ENCODE data around the gene CKM. TPM values are rescaled to one million over a fixed set of nuclear protein-coding genes. Genes with fewer than 3 reads are reported as not detected.

Gene CKM
- total and polyA plus RNA-seq, 12 donors = 2,078 to 7,765 (median 4,407) TPM

GRCh38 chr19:45333609-45334303, 11.1 kb upstream of the CKM start:
- H3K36me3 ChIP-seq = no peaks in the 10 kb centered on the region
- 82 to 84% methylated on average over 10 of the region's 10 CpGs for WGBS, 2 donors
- ATAC-seq = no peak
- no peak overlapping the region for H3K27ac ChIP-seq
- DNase-seq = no peak
- H3K4me3 ChIP-seq = no peak overlapping the region
- H3K9me3 ChIP-seq = no peaks in the 10 kb centered on the region
- H3K4me1 ChIP-seq = peaks cover 0 to 4% (median 0%) of the 10 kb centered on the region in 9 donors
- peaks cover 0 to 6% (median 1%) of the 10 kb centered on the region in 7 donors for H3K27me3 ChIP-seq
- TF ChIP-seq CTCF (IDR thresholded peaks at IDR 0.05) = no peak
- intact Hi-C loops (cut with DNase I) = loop anchor here in 3 of 10 donors (10.0 kb wide), 3 partner anchors 79 to 429 kb away; partner anchors contain the start of genes MARK4 (in 2 of the 3) and APOE (in 1 of the 3)

GRCh38 chr19:45331411-45331810, 8.7 kb upstream of the CKM start:
- Histone ChIP-seq H3K27me3 (no peaks in the 10 kb centered on the region), H3K4me3 (no peak overlapping the region), H3K9me3 (no peaks in the 10 kb centered on the region), H3K4me1 (peaks cover 0 to 1% (median 0%) of the 10 kb centered on the region in 9 donors), H3K36me3 (no peaks in the 10 kb centered on the region), H3K27ac (no peak overlapping the region)
- TF ChIP-seq CTCF (IDR thresholded peaks at IDR 0.05) = no peak
- WGBS, 2 donors = 86 to 91% methylated on average over 7 of the region's 7 CpGs
- no peak for ATAC-seq
- intact Hi-C loops (cut with DNase I) = loop anchor here in 3 of 10 donors (10.0 kb wide), 3 partner anchors 77 to 427 kb away; partner anchors contain the start of genes MARK4 (in 2 of the 3) and APOE (in 1 of the 3)
- DNase-seq = no peak

- TF ChIP-seq CTCF (IDR thresholded peaks at IDR 0.05) = no peak
- peaks cover 0 to 21% (median 16%) of the 10 kb centered on the region in 7 donors for H3K27me3 ChIP-seq
- DNase-seq (no peak), ATAC-seq (no peak)
- intact Hi-C loops (cut with DNase I) = loop anchor here in 3 of 10 donors (5.0 to 10.0 kb wide), 2 partner anchors 73 to 75 kb away; partner anchors contain the start of gene MARK4 (in 3 of the 3)
- H3K27ac ChIP-seq = no peak overlapping the region
- 76 to 77% methylated on average over 13 of the region's 13 CpGs for WGBS, 2 donors
- no peak overlapping the region for H3K4me3 ChIP-seq
- H3K4me1 ChIP-seq = peaks cover 0 to 27% (median 3%) of the 10 kb centered on the region in 9 donors
- H3K36me3 ChIP-seq = no peaks in the 10 kb centered on the region
- no peaks in the 10 kb centered on the region for H3K9me3 ChIP-seq
Measured at GRCh38 chr19:45327404-45328143, 4.9 kb upstream of the CKM start.

GRCh38 chr19:45324349-45324907, 1.8 kb upstream of the CKM start:
- intact Hi-C loops (cut with DNase I) = loop anchor here in 1 of 10 donors (10.0 kb wide), 1 partner anchor 70 kb away; the partner anchor contains the start of gene MARK4
- H3K27ac ChIP-seq = peak overlapping the region; percentile 79 to 99 (median 96)

More at GRCh38 chr19:45324349-45324907, 1.8 kb upstream of the CKM start:
- DNase-seq (no peak), ATAC-seq (no peak)
- peaks cover 0 to 39% (median 3%) of the 10 kb centered on the region in 9 donors for H3K4me1 ChIP-seq
- peaks cover 0 to under 1% (median 0%) of the 10 kb centered on the region in 9 donors for H3K36me3 ChIP-seq
- H3K27me3 ChIP-seq = peaks cover 0 to 27% (median 17%) of the 10 kb centered on the region in 7 donors
- H3K4me3 ChIP-seq = peak overlapping the region in 9 of 10 donors; percentile 39 to 64 (median 59)
- TF ChIP-seq CTCF (IDR thresholded peaks at IDR 0.05) = no peak
- no peaks in the 10 kb centered on the region for H3K9me3 ChIP-seq
- WGBS, 2 donors = 49 to 53% methylated on average over 11 of the region's 11 CpGs
